NCI-H510A treated with DMSO at 0.1 percent for 48 hours (cell line): ENCODE results near the gene GINS2.
A peak's percentile ranks its signal among the peaks of the same experiment; 100 is the strongest.

Experiments
- DNase-seq: peaks from one replicate; lab custom pipeline; 2025; lab: John Stamatoyannopoulos, UW

Gene GINS2

GRCh38 chr16:85667841-85668413, 20.8 kb downstream of the GINS2 start:
- DNase-seq: no peak

DNA sequence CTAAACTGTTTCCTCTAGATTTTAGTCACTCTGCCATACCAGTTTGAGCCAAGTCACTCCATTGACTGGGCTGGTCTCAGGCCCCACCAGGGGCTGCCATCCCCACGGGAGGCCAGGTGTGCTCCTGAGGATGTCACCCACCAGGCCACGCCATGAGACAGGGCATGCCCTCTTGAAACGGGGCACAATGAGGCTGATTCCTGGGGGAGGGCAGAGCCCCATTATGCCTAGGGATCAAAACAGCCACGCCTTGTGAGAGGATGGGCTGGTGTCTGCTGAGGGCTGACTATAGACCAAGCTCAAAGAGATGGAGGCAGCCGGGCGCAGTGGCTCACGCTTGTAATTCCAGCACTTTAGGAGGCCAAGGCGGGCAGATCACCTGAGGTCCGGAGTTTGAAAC, 21.5 kb downstream of the GINS2 start:
- no peak for DNase-seq

- no peak for DNase-seq
These were observed 22.8 kb downstream of the GINS2 start for GRCh38 chr16:85665929-85666328.

GRCh38 chr16:85665373-85665740, 23.4 kb downstream of the GINS2 start:
- DNase-seq: no peak

GRCh38 chr16:85664580-85665372, 24.0 kb downstream of the GINS2 start:
- DNase-seq: no peak

DNA sequence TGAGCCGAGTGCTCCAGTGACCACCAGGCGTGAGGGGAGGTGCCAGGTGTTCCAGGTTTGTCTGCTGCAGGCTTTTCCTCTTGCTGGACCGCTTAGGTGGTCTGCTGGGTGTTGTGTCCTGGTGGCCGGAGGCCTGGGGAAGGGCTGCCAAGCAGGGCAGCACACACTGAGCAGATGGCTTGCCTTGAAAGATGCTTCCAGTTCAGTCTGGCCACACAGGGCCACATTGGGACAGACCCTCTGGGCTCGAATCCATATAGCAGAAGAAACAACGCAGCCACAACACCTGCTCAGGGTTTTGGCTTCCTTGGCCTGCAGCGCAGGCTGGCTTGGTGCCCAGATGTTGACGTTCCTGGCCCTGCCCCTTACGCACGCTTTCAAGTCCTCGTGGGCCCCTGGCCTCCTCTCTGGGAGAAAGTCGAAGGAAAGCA, 24.8 kb downstream of the GINS2 start:
- no peak for DNase-seq

GRCh38 chr16:85662976-85663830, 25.6 kb downstream of the GINS2 start:
- no peak for DNase-seq

GRCh38 chr16:85662482-85662812, 26.3 kb downstream of the GINS2 start:
- DNase-seq: no peak

- no peak for DNase-seq
These were observed 26.8 kb downstream of the GINS2 start for GRCh38 chr16:85661740-85662481.

- DNase-seq: no peak
These were observed 27.7 kb downstream of the GINS2 start for GRCh38 chr16:85660843-85661739.

DNA sequence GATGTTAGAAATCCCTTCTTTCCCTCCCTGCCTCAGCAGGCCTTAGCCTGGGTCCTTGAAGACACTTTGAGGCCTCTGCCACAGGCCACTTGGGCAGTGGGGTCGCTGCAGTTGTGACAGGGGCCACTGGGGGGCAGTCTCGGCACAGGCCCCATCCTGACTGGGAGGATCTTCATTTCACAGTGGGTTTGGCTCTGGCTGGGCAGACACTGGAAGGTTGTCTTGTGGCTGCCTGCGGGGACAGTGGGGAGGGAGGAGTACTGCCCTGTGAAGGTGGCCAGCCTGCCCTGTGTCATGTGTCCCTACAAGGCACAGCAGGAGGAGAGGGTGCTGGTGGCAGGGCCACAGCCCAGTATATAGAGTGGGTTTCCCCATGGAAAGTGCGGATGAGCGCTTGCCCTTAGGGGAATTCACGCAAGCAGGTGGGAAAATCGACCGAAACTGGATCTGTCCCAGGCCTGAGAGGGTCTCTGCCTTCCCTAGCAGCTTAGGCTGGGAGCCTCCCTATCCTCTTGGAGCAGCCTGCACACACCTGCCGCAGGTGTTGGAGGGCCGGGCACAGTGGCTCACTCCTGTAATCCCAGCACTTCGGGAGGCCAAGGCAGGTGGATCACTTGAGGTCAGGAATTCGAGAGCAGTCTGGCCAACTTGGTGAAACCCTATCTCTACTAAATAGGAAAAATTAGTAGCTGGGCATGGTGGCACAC, 28.8 kb downstream of the GINS2 start:
- peak; percentile 85 for DNase-seq

GRCh38 chr16:85659336-85659735, 29.4 kb downstream of the GINS2 start:
- no peak for DNase-seq

- DNase-seq: peak; percentile 36
These were observed 30.0 kb downstream of the GINS2 start for GRCh38 chr16:85658504-85659326.

DNA sequence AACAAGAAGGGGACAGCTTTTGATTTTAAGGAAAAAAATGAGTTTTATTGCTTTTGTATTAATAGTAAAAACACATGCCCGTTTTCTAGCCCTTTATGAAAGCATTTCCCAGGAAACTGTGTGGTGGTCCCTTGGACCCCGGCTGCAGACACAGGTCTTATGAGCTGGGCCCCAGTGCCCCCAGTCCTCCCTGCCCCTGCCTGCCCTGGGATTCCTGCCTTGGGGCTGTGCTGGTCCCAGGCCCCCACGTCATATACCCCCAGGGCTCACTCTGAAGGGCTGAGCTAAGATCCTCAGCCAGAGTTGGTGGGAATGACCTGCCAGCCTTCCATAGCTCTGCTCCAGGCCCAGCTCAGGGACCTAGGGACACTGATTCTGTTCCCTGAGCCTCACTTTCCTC, 30.8 kb downstream of the GINS2 start:
- DNase-seq: no peak

- DNase-seq: peak; percentile 58
These were observed 31.5 kb downstream of the GINS2 start for GRCh38 chr16:85657267-85657650.

- no peak for DNase-seq
These were observed 32.1 kb downstream of the GINS2 start for GRCh38 chr16:85656351-85657266.

GRCh38 chr16:85655216-85656129, 33.3 kb downstream of the GINS2 start:
- DNase-seq: no peak
